Mucosa of descending colon (tissue), 3 donors: ENCODE results near the gene AIP. TPM values are rescaled to one million over a fixed set of nuclear protein-coding genes. Genes with fewer than 3 reads are reported as not detected.

Experiments
- ATAC-seq: fragments of 200-7000 bp; cut with Tn5 transposase; one replicate; pipeline ENCODE4 v1.9.1; 2020; ENCODE audit warnings: mild to moderate bottlenecking, moderate library complexity
- DNase-seq, 3 donors: peaks; one replicate each; pipeline ENCODE4 v3.0.0-alpha.2; 2020
- H3K36me3 ChIP-seq: fragments of 200-600 bp; one replicate; pipeline ENCODE4 v1.8.0; 2021; ENCODE audit warnings: low read depth, mild to moderate bottlenecking
- H3K4me1 ChIP-seq: fragments of 200-600 bp; one replicate; pipeline ENCODE4 v1.8.0; 2021; ENCODE audit warnings: low read depth, mild to moderate bottlenecking
- H3K4me3 ChIP-seq: fragments of 200-600 bp; one replicate; pipeline ENCODE4 v1.8.0; 2021; ENCODE audit warnings: mild to moderate bottlenecking
- H3K9me3 ChIP-seq: fragments of 200-600 bp; one replicate; pipeline ENCODE4 v1.8.0; 2021; ENCODE audit warnings: mild to moderate bottlenecking
- intact Hi-C, 2 donors: fragments of 100-400 bp; cut with DNase I in 1 of 2; cut with micrococcal nuclease in 1 of 2; formaldehyde crosslinking; loops; one replicate each; pipeline versions ENCODE4 v1.11.0 to v1.11.1; 2022; cut with DNase I, micrococcal nuclease
- total RNA-seq, 3 donors: library from RNA; stranded (reverse); fragmentation: NEBNext Ultra II Directional in 2 of 3; extraction: Animal tissue kit (Norgen Biotek cat#: 25700) in 2 of 3; gene quantifications; one replicate each; pipeline versions ENCODE4 v1.2.1 to v1.2.4, GENCODE V29; 2021 to 2023
- TF ChIP-seq, protein P1 (sequence below): fragments of 200-600 bp; IDR thresholded peaks from one replicate; pipeline ENCODE4 v1.8.0; 2022; ENCODE audit warnings: antibody characterized with exemption, mild to moderate bottlenecking
- donor health status: DM: no; HTN: no; CAD: no; lungs with moderate emphysema.
- donor health status: DM: no; HTN: no; CAD: no.
- donor health status: DM: no; HTN: yes; CAD: no.

Gene AIP
- total RNA-seq, 3 donors from 2014 or later = 33.7 to 84.9 (median 52.2) TPM

DNA sequence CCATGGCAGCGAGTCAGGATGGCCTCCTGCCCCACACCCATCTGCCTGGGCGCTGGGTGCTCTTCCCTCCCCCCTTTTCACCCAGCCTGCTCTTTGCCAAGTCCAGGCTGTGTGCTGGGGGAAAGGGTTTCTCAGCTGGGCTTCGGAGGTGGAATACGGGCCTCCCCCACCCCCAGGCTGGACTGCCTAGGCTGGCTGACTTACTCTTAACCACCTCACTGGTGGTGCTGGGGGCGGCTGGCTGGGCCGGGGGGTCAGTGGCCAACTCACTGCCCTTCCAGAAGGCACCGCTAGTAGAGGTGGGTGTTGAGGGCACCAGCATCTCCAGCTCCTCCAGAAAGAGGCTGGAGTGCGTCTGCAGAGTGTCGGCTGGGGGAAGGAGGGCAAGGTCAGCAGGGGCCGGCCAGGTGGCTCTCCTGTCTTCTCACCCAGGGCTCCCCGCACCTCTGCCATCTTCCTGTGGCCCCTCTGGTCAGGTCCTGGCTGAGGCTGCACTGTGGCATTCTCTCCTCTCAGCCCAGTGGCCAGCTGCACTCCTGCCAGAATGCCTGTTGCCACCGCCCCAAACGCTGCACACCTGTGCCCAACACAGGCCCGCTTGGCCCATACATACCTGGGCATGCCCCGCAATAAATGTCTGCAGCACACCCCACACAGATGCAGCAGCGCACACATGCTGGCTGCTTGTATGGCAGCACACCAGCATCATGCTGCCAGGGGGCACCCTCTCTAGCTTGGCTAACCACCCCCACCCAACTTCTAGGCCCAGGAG, 12.6 kb downstream of the AIP start:
- no peaks in the 10 kb centered on the region for H3K9me3 ChIP-seq
- peaks cover 3% of the 10 kb centered on the region for H3K36me3 ChIP-seq
- ATAC-seq = no peak
- DNase-seq = peak in 1 of 3 donors; percentile 45
- intact Hi-C loops = no loop called here
- TF ChIP-seq, protein P1, sequence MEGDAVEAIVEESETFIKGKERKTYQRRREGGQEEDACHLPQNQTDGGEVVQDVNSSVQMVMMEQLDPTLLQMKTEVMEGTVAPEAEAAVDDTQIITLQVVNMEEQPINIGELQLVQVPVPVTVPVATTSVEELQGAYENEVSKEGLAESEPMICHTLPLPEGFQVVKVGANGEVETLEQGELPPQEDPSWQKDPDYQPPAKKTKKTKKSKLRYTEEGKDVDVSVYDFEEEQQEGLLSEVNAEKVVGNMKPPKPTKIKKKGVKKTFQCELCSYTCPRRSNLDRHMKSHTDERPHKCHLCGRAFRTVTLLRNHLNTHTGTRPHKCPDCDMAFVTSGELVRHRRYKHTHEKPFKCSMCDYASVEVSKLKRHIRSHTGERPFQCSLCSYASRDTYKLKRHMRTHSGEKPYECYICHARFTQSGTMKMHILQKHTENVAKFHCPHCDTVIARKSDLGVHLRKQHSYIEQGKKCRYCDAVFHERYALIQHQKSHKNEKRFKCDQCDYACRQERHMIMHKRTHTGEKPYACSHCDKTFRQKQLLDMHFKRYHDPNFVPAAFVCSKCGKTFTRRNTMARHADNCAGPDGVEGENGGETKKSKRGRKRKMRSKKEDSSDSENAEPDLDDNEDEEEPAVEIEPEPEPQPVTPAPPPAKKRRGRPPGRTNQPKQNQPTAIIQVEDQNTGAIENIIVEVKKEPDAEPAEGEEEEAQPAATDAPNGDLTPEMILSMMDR = no peak
- H3K4me3 ChIP-seq = no peak overlapping the region
- H3K4me1 ChIP-seq = no peaks in the 10 kb centered on the region

DNA sequence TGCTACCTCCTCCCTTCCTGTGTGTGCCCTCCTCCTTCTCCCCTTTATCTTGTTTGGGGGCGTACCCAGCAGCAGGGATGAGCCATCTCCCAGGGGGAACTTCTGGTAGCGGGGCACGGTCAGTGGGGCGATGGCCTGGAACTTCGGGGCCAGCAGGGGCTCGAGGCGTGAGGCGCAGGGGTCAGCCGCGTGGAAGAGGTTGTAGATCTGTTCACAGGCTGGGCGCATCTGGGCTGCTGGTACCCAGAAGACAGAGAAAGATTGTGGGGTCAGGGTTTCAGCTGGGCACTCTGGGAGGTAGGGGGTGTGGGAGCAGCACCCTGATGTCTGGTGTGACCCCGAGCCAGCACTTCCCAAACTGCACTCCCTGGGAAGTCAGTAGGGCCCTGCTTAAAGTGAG, 13.3 kb downstream of the AIP start:
- ATAC-seq = no peak
- no peaks in the 10 kb centered on the region for H3K4me1 ChIP-seq
- intact Hi-C loops = no loop called here

DNA sequence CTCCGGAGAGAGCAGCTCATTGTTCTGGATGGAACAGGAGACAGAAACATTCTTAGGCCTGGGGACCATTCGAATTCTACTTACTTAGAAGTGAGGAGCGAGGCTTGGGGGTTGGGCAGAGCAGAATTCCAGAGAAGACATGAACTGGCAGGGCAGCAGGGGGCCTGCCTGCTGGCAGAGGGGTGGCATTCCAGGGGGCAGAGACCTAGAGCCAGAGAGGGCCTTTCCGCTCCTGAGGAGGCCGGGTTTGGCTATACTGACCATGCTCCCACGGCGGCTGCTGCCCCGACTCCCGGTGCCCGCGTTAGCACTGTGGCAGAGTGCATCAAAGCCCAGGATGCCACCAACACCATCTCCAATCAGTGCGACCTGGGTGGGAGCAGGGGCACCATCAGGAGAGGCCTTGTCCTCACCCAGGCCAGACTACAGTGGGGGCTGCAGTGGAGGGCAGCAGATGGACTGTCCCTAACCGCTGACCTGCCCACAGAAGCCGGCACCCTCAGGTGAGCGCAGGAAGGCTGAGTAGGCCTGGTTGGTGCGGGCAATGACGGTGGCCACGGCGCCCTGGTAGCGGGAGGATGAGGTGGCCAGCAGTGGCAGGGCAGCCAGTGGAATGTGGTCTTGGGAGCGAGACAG, 14.9 kb downstream of the AIP start:
- DNase-seq = peak in 1 of 3 donors; percentile 46
- Histone ChIP-seq H3K9me3 (no peaks in the 10 kb centered on the region), H3K4me3 (no peak overlapping the region), H3K36me3 (peaks cover 3% of the 10 kb centered on the region), H3K4me1 (no peaks in the 10 kb centered on the region)
- intact Hi-C loops = no loop called here
- TF ChIP-seq, protein P1 = no peak
- no peak for ATAC-seq

More for the DNA sequence above, 13.3 kb downstream of the AIP start:
- Histone ChIP-seq H3K36me3 (peaks cover 3% of the 10 kb centered on the region), H3K9me3 (no peaks in the 10 kb centered on the region), H3K4me3 (no peak overlapping the region)
- DNase-seq = peak in 1 of 3 donors; percentile 44
- TF ChIP-seq, protein P1 = no peak

DNA sequence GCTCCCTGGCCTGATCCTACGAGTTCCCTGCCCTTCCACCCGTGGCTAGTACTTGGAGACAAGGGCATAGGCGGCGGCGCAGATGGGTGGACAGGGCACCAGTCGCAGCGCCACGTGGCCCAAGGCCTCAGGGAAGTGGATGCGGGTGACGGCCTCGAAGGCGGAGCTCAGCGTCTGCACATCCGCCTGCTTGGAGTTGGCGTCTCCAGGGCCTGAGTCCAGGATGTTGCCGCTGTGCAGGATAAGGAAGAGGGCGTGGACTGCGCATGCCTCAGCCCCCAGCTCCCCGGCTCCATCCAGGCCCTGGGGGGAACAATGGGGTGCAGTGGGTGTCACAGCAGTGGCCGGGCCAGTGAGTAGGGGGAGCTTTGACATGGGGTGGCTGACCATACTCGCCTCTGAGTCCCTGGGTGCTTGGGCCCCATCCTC, 15.7 kb downstream of the AIP start:
- ATAC-seq (no peak), DNase-seq (peak in 1 of 3 donors; percentile 47)
- intact Hi-C loops = no loop called here
- peaks cover 3% of the 10 kb centered on the region for H3K36me3 ChIP-seq
- TF ChIP-seq, protein P1 = no peak
- H3K4me3 ChIP-seq = no peak overlapping the region
- H3K9me3 ChIP-seq = no peaks in the 10 kb centered on the region
- H3K4me1 ChIP-seq = peaks cover 3% of the 10 kb centered on the region

DNA sequence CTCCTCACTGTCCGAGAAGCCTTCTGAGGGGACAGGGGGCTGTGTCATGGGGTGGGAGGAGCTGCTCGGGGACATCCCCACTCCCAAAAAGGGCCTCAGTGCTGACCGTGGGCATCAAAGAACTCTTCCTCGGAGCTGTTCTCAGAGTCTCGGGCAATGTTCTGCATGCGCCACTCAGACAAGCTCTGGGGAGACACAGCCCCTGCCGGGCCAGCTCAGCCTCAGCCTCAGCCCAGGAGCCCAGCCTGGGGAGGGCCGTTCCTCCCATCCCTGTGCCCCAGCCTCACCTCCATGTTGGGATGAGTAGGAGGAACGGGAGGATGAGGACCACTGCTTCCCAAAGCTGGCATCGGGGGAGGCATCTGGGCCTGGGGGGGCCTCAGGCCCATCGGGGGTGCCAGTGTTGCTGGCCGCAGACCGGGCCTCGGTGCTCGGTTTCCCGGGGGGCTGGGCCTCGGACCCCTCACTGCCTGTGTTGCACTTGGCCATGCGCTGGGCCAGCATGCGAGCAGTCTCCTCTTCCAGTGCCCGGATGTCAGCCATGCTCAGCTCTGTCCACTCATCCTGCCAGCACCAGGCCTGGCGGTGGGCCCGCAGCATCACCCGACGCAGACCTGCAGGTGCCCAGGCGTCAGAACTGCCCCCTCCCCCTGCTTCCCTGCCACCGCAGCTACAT, 17.1 kb downstream of the AIP start:
- peaks cover 1% of the 10 kb centered on the region for H3K36me3 ChIP-seq
- intact Hi-C loops = no loop called here
- TF ChIP-seq, protein P1 = no peak

More for the DNA sequence above, 17.1 kb downstream of the AIP start:
- no peak for ATAC-seq
- Histone ChIP-seq H3K4me3 (no peak overlapping the region), H3K9me3 (no peaks in the 10 kb centered on the region), H3K4me1 (peaks cover 9% of the 10 kb centered on the region)
- DNase-seq = peak in 1 of 3 donors; percentile 56
